Aorta (tissue), 5 donors: ENCODE results near the gene RAPSN. TPM values are rescaled to one million over a fixed set of nuclear protein-coding genes. Genes with fewer than 3 reads are reported as not detected.
A peak's percentile ranks its signal among the peaks of the same experiment; 100 is the strongest.

ENCODE experiments used
- ATAC-seq: fragments of 200-7000 bp; cut with Tn5 transposase; one replicate; pipeline ENCODE4 v1.9.1; 2022; ENCODE audit warnings: moderate library complexity; ENCODE audit not compliant: low FRiP score
- DNase-seq, 2 donors: peaks; one replicate each; pipeline ENCODE4 v3.0.0-alpha.2; 2020
- H3K27ac ChIP-seq, 2 donors: one replicate each; pipeline ENCODE4 v1.5.1; 2013; ENCODE audit warnings: low read length in 2 of 2, mild to moderate bottlenecking in 2 of 2, moderate library complexity in 2 of 2, control low read depth in 1 of 2, inconsistent platforms in 1 of 2, low read depth in 1 of 2
- H3K27me3 ChIP-seq, 2 donors: one replicate each; pipeline ENCODE4 v1.6.1; 2013; ENCODE audit warnings: control low read depth in 1 of 2, low read length in 1 of 2, mild to moderate bottlenecking in 1 of 2, moderate library complexity in 1 of 2; ENCODE audit not compliant: insufficient read depth in 2 of 2, control insufficient read depth in 1 of 2
- H3K36me3 ChIP-seq, 2 donors: one replicate each; pipeline ENCODE4 v1.6.1; 2013; ENCODE audit warnings: control low read depth in 1 of 2, low read length in 1 of 2, mild to moderate bottlenecking in 1 of 2; ENCODE audit not compliant: insufficient read depth in 2 of 2, control insufficient read depth in 1 of 2
- H3K4me1 ChIP-seq, 2 donors: one replicate each; pipeline ENCODE4 v1.6.1; 2013; ENCODE audit warnings: low read length in 2 of 2, control low read depth in 1 of 2, mild to moderate bottlenecking in 1 of 2, moderate library complexity in 1 of 2; ENCODE audit not compliant: insufficient read depth in 2 of 2, control insufficient read depth in 1 of 2
- H3K4me3 ChIP-seq, 2 donors: one replicate each; pipeline ENCODE4 v1.5.1; 2013; ENCODE audit warnings: low read length in 2 of 2, control low read depth in 1 of 2, mild to moderate bottlenecking in 1 of 2
- H3K9me3 ChIP-seq: one replicate; pipeline ENCODE4 v1.6.1; 2013; ENCODE audit warnings: mild to moderate bottlenecking, low read length; ENCODE audit not compliant: control insufficient read depth
- WGBS, 2 donors: extraction: QIAGEN DNeasy Blood & Tissue Kit; methylation state at CpG; one replicate each; pipeline ENCODE4 v1.1.7; 2013; 5-methylcytosine and 5-hydroxymethylcytosine counted together
- intact Hi-C, 2 donors: fragments of 100-400 bp; cut with DNase I; formaldehyde crosslinking; loops; one replicate each; pipeline versions ENCODE4 v1.14.2 to v1.15.0; 2022
- polyA plus RNA-seq, 2 donors: library from polyadenylated mRNA; stranded (reverse); fragments of 200-250 nt; gene quantifications; one replicate each; pipeline ENCODE4 v1.2.3, GENCODE V29; 2013
- total RNA-seq, 2 donors: library from RNA; stranded (reverse); fragmentation: NEBNext Ultra II Directional; extraction: Animal tissue kit (Norgen Biotek cat#: 25700); gene quantifications; one replicate each; pipeline ENCODE4 v1.2.1, GENCODE V29; 2021
- donor health status: healthy with polysubstance abuse.
- donor health status: Bipolar disorder and iron deficiency.
- donor health status: DM: no; HTN: no; CAD: no.
- donor health status: DM: no; HTN: no; CAD: no.
- donor health status: DM: yes; HTN: yes; CAD: no.

The RAPSN gene
- total and polyA plus RNA-seq, 4 donors = 0.46 to 0.71 (median 0.66) TPM; not detected in 1

- Histone ChIP-seq H3K27ac (no peak overlapping the region), H3K36me3 (no peaks in the 10 kb centered on the region), H3K27me3 (no peaks in the 10 kb centered on the region), H3K4me1 (no peaks in the 10 kb centered on the region), H3K4me3 (no peak overlapping the region), H3K9me3 (no peaks in the 10 kb centered on the region)
- intact Hi-C loops = no loop called here
- DNase-seq (no peak), ATAC-seq (peak; percentile 43)
- 51 to 56% methylated on average over 7 of the region's 7 CpGs for WGBS, 2 donors
These were observed 14.7 kb downstream of the RAPSN start for GRCh38 chr11:47434011-47434786.

DNA sequence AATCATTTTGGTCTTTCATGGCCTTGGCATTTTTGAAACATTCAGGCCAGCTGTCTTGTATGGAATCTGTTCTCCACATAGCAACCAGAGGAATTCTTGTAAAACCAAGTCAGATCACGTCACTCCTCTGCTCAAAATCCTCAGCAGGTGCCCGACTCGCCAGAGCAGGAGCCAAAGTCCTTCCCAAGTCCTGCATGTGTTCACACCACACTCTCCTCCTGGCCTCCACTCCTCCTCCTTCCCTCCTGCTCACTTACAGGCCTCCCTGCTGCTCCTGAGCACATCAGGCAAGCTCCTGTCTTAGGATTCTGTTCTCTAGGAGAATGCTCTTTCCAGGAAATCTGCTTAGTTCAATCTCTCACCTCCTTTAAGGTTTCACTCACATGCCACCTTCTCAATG lies 15.8 kb downstream of the RAPSN start:
- H3K9me3 ChIP-seq = no peaks in the 10 kb centered on the region
- ATAC-seq = no peak
- WGBS, 2 donors = 78 to 82% methylated on average over 3 of the region's 3 CpGs
- intact Hi-C loops = no loop called here
- H3K4me1 ChIP-seq = no peaks in the 10 kb centered on the region
- DNase-seq = no peak
- H3K27ac ChIP-seq = no peak overlapping the region
- H3K36me3 ChIP-seq = no peaks in the 10 kb centered on the region
- H3K4me3 ChIP-seq = no peak overlapping the region
- H3K27me3 ChIP-seq = no peaks in the 10 kb centered on the region

GRCh38 chr11:47431356-47432083 lies 17.4 kb downstream of the RAPSN start:
- Histone ChIP-seq H3K4me3 (no peak overlapping the region), H3K27ac (no peak overlapping the region), H3K36me3 (no peaks in the 10 kb centered on the region), H3K27me3 (no peaks in the 10 kb centered on the region), H3K9me3 (no peaks in the 10 kb centered on the region), H3K4me1 (no peaks in the 10 kb centered on the region)
- DNase-seq = no peak
- no peak for ATAC-seq
- 90 to 92% methylated on average over 9 of the region's 9 CpGs for WGBS, 2 donors
- intact Hi-C loops = no loop called here

DNA sequence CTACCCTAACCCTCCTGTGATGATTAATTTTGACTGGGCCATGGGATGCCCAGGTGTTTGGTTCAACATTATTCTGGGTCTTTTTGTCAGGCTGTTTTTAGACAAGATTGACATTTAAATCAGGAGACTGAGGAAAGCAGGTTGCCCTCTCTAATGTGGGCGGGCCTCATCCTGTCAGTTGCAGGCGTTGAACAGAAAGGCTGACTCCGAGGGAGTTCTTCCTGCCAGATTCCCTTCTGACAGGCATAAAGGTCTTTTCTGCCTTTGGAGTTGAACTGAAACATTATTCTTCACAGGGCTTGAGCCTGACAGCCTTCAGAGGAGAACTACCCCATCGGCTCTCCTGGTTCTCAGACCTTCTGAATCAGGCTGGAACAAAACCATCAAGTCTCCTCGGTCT lies 18.4 kb downstream of the RAPSN start:
- Histone ChIP-seq H3K27me3 (no peaks in the 10 kb centered on the region), H3K4me1 (no peaks in the 10 kb centered on the region), H3K4me3 (no peak overlapping the region), H3K27ac (no peak overlapping the region), H3K36me3 (no peaks in the 10 kb centered on the region), H3K9me3 (no peaks in the 10 kb centered on the region)
- no peak for ATAC-seq
- 64 to 73% methylated on average over 5 of the region's 5 CpGs for WGBS, 2 donors
- no peak for DNase-seq
- intact Hi-C loops = no loop called here

DNA sequence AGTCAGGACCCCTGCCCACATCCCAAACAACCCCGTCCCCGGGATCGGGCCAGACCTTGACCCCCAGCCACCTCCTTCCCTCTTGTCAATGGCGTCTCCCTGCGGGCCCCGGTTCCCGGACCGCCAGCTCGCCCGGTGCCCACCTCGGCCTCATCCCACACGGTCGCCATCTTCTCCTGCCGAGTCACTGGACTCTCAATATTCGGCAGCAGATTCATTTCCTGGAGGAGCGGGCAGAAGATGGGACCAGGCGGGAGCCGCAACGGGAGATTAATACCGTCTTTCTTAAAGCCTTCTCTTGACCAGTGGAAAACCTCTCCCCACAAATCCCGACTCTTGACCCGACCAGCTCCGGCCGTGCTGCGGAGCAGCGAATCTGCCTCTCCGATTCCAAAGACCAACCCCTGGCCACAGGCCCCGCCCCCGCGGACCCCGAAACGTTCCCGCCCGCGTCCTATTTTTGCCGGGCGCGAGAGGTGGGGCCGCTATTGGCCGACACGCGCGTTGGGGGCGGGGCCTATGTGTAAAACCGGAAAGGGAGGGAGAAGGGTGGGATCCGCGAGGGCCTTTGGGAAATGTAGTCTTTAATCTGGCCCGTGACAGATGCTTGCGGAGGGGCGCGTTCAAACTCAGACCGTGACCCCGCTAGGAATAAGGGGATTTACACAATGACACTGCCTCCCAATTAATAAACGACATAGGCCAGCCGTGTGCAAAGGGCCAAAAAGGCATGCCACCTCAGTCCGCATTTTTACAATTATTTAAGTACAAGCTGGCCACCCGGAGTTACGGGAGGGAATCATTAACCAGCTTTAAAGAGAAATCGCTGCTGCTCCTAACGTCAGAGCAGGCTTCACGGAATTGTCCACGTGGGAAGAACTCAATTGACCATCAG lies 22.6 kb downstream of the RAPSN start, which contains the start of gene PSMC3:
Gene PSMC3, minus strand, starts transcription at position 378 of the 895 bp plus-strand sequence. Its CDS starts 160 bp downstream, at position 218.
- WGBS, 2 donors = 0 to 1% methylated on average over 62 of the region's 62 CpGs
- intact Hi-C loops = loop anchor here in 1 of 2 donors (1.0 kb wide), 1 partner anchor 10 kb away; no protein-coding TSS in a partner anchor

GRCh38 chr11:47425611-47426010 lies 23.3 kb downstream of the RAPSN start:
- no peaks in the 10 kb centered on the region for H3K9me3 ChIP-seq
- intact Hi-C loops = loop anchor here in 1 of 2 donors (1.0 kb wide), 1 partner anchor 9 kb away; no protein-coding TSS in a partner anchor
- DNase-seq (no peak), ATAC-seq (no peak)
- peak overlapping the region in 1 of 2 donors; percentile 76 for H3K27ac ChIP-seq
- H3K4me3 ChIP-seq = peak overlapping the region; percentile 83 to 94
- 1% methylated on average over 14 of the region's 14 CpGs for WGBS, 2 donors
- H3K4me1 ChIP-seq = no peaks in the 10 kb centered on the region
- no peaks in the 10 kb centered on the region for H3K27me3 ChIP-seq
- H3K36me3 ChIP-seq = peaks cover 4 to 5% of the 10 kb centered on the region in 2 donors

More for the DNA sequence above, 22.6 kb downstream of the RAPSN start, which contains the start of gene PSMC3:
- no peaks in the 10 kb centered on the region for H3K4me1 ChIP-seq
- H3K27me3 ChIP-seq = no peaks in the 10 kb centered on the region
- peaks cover 4 to 5% of the 10 kb centered on the region in 2 donors for H3K36me3 ChIP-seq
- no peaks in the 10 kb centered on the region for H3K9me3 ChIP-seq
- ATAC-seq (peak; percentile 98), DNase-seq (peak; percentile 99 to 100)
- peak within 1 kb of the TSS; percentile 19 to 76 for H3K27ac ChIP-seq
- peak within 1 kb of the TSS; percentile 83 to 94 for H3K4me3 ChIP-seq

- Histone ChIP-seq H3K36me3 (peaks cover 0 to 10% of the 10 kb centered on the region in 2 donors), H3K27me3 (no peaks in the 10 kb centered on the region), H3K4me1 (no peaks in the 10 kb centered on the region), H3K4me3 (no peak overlapping the region), H3K9me3 (no peaks in the 10 kb centered on the region), H3K27ac (no peak overlapping the region)
- WGBS, 2 donors = 77 to 79% methylated on average over 23 of the region's 23 CpGs
- intact Hi-C loops = no loop called here
- DNase-seq (no peak), ATAC-seq (no peak)
These were observed 30.3 kb downstream of the RAPSN start for GRCh38 chr11:47418454-47419259.
